Posterior cingulate gyrus (tissue), 11 donors: Measurements from ENCODE around the gene RARRES1.

Experiments used
- DNase-seq, 10 donors: peaks; one replicate each; pipeline versions ENCODE4 v3.0.0 to v3.0.0-alpha.2; 2020 to 2021; ENCODE audit warnings: mixed read lengths in 3 of 10
- intact Hi-C: fragments of 100-400 bp; cut with DNase I; formaldehyde crosslinking; loops from one replicate; pipeline ENCODE4 v1.15.1; 2023

Gene RARRES1, protein sequence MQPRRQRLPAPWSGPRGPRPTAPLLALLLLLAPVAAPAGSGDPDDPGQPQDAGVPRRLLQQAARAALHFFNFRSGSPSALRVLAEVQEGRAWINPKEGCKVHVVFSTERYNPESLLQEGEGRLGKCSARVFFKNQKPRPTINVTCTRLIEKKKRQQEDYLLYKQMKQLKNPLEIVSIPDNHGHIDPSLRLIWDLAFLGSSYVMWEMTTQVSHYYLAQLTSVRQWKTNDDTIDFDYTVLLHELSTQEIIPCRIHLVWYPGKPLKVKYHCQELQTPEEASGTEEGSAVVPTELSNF

DNA sequence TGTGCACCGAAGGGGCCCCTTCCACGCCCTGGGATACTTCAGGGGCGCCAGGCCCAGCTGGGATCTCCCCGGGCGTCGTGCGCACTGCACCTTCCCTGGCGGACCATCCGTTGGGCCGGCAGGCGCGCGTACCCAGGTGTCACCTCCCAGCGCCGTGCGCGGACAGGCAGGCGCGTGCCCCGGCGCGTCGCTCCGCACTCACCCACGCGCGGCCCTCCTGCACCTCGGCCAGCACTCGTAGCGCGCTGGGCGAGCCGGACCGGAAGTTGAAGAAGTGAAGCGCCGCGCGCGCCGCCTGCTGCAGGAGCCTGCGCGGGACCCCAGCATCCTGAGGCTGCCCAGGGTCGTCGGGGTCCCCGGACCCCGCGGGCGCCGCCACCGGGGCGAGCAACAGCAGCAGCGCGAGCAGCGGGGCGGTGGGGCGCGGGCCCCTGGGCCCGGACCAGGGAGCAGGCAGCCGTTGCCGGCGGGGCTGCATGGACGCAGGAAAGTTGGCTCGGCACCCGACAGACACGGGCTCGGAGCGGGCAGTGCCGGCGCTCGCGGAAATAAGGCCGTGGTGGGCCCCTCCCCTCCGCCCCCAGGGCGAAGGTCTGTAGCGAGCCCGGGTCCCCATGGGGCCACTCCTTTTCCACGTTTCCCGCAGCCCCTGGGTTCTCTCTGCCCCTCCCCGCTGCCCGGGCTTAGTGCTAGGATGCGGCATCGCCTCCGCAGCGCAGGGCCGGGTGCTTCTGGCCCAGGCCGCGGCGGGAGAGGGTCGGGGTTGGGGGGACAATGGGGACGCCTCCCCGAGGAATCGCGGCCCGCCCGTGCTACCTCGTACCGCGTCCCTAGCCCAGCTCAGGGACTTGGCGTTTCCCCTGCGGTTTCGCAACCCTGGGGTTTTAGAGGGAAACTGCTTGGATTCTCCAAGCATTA, at the start of gene RARRES1:
Gene RARRES1, minus strand, starts transcription at position 520 of the 918 bp plus-strand sequence. Its CDS starts 42 bp downstream, at position 478.
- intact Hi-C loops, result no loop called here

DNA sequence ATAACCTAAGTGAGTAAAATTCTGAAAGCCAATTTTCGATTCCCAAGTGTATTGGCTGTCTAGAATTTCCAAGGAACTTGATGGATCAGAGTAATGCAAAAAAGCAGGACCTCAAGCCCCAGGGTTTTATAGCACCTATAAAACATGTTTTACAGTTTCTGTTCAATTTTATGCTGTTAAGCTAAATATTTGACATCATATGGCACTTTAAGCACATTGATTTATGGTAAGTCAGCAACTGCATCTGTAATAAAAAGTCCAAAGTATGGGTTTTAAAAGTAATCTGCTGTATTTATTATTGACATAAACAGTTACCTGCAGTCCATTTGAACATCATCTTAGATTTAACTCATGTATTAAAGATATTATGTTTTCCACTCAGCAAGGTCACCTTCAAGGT, 49.6 kb upstream of the RARRES1 start:
- intact Hi-C loops, result no loop called here
- no peak for DNase-seq

More for the DNA sequence above, at the start of gene RARRES1:
- DNase-seq, result peak in 9 of 10 donors; percentile 48 to 94 (median 59)

DNA sequence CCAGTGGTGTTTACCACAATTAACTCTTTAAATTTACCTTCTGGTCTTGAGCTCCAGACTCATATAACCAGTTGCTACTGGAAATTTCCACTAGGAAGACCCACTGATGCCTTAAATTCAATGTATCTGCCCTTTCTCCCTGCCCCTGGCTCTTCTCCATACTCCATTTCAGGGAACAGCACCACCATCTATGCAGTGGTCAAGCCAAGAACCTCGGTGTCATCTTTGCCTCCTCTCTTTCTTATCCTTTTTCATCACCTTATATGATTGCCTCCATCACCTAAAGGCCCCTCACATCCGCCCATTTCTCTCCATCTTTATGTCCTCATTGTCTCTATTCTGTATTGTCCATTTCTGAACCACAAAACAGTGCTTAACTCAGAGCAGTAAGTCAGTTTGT, 48.9 kb upstream of the RARRES1 start:
- no peak for DNase-seq
- intact Hi-C loops, result no loop called here

DNA sequence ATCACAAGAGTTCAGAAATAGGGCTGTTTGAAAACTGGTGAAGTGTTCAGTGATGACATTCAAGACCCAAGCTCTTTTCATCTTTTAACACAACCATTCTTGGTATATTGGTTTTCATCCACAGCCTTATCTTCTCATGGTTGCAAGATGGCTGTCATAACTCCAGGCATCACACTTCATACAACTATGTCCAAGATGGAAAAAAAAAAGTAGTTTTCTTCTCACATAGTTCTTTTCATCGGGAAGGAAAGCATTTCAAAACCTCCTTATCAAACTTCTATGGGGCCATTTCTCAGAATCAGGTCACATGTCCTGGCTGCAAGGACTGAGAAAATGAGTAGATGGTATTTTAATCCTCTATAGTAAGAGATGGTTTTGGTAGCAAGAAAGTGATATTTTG, 48.5 kb upstream of the RARRES1 start:
- DNase-seq, result no peak
- intact Hi-C loops, result no loop called here

DNA sequence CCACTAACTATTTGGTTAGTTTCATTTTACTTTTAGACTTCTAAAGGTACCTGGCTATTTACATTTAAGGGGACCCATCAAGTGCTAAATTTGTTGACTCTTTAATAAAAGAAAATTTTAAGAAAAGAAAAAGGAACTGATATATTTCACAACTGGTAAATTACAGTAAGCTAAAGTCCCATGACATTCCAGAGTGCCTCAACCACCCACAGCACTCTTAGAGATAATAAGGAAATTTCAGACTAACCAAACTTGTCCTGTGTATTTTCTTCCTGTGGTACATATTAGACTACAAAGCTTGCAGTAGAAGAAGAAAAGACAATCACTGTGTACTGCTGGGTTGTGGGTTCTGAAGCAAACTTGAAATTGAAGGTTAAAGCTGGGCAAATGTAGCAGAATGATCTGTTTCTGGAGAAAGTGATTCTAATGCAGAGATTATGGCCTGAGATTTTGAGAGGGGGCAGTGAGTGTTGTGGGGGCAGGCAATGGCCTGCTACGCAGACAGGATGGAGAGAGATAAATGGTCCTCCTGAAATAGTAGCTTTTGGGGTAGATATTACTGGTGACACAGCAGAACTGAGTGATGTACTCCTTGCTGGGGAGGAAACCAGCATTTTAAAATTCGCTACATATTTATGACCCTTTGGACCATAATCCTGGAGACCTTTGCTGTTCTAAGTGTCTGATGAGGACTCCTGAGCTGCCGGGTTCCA, 45.1 kb upstream of the RARRES1 start:
- no peak for DNase-seq
- intact Hi-C loops, result no loop called here

DNA sequence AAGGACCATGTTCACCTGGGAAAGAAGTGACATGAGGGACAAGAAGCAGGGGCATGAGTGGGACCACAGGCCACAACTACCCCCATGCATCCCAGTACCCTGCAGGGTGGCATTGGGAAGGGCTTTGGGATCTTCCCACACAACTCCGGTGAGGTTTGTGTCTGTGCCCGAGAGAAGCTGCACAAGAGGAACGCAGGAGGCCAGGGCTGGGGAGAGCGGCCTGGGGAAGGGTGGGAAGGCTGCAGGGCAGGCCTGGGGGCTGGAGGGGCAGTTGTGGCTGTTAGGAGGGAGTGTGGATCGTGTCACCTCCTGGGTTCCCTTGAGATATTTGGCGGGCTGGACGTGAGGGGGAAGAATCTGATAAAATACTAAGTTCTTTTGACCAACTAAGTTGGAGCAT, 44.3 kb upstream of the RARRES1 start:
- DNase-seq, result no peak
- intact Hi-C loops, result no loop called here

DNA sequence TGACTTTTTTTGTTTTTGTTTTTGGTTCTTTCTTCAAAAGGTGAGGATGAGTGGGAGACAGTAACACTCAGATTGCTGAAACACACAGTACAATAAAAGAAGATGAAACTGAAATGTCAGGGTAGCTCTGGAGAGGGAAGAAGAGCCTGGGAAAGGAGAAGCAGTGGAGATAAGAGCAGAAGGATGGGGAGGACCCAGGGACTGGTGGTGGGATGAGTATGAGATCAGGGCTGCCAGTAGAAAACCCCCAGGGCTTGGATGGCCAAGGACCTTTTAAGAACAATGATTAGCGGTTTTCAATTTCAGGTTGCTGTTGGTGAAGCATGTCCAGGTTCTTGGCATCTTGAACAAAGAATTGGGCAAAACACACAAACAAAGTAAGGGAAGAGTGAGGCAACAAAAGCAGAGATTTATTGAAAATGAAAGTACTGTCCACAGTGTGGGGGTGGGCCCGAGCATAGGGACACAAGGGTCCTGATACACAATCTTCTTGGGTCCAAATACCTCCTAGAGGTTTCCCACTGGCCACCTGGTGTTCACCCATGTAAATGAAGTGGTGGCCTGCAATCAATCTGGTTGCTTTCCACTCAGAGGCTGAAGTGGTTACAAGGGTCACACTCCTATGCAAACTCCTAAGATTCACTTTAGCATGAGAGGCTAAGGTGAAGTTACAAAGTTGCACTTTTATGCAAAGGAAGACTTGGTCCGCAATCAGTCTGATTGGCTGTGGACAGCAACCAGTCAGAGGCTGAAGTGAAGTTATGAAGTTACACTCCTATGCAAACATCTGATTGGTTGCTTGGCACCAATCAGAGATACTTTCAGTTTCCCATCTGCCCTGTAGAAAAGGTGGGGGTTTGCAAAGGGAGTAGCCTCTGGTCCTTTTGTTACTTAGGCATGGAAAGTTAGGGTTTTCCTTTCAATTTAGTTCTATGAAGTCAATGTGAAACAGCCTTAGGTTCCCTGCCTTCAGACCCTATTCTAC, 43.5 kb upstream of the RARRES1 start:
- intact Hi-C loops, result no loop called here
- DNase-seq, result no peak

DNA sequence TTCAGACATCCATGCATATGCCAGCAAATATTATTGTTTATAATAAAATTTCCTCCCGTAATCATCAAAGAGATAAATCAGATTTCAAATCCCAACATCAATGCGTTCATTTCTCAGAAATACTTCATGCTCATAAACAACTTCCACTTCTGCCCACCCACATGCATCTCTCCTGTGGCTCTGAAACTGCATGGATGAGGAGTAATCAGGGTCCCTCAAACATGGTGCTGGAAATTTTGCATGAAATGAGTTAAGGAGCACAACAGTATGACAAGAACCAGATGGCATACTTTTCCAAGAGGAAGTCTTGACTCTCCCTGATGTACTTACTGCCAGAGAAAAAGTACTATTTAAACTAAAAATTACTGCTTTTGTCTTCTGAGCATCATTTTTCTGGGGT, 42.7 kb upstream of the RARRES1 start:
- intact Hi-C loops, result no loop called here
- no peak for DNase-seq

DNA sequence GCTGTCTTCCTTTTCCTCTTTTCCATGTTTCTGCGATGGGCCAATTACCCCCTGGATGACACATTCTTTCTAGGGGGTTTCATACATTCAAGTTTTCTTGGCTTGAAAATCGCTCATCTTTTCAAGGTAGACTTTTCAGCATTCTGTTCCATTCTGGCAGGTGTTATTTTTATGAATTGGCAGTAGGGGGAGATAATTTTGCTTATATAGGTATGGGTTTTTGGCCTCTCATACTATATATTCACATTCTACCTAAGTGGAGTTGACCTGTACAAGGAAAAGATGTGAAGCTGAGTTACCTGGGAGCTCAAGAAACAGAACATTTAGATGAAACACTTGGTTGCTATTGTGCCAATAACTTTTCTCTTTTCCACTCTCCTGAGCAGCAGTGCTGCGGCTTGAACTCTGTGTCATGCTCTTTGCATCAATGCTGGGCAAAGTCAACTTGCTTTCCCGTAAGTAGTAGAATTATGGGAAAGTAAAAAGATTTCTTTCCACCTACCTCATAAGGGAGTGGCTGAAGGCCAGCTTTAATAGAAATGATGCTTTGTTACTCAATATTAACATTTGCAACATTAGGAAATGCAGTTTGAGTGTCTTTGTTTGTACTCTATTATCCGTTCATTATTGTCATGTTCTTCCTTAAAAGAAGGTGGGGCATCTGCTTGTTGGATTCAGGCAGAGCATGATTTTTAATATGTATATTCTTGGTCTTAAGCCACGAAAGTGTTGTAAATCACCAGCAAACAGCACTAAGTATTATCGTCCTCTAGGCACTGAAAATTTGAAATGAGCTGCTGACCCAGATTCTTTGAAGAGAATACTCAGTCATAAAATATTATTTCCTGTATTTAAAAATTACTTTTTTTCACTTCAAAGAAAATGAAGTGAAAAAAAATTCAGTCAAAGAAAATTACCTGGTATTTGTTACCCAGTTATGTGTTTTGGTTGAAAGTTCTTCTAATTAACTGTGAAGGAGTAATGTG, 41.9 kb upstream of the RARRES1 start:
- DNase-seq, result no peak
- intact Hi-C loops, result no loop called here

DNA sequence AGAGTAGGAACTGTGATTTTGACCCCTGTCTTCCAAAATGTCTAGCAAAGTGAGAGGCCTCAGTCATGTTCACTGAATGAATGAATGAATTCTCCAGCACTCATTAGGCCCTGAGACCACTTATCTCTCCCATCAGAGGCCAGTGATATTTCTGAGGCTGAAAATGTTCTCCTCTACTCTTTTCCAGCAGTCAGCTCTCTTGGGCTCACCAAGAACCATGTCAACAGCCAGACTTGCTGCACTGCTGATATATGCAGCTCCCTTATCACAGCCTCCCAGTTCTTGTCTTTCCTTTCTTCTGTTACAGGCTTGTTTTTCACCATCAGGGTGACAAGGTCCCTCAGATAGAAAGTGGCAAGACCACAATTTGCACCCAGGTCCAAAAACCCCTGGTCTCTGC, 40.9 kb upstream of the RARRES1 start:
- intact Hi-C loops, result no loop called here
- DNase-seq, result no peak

DNA sequence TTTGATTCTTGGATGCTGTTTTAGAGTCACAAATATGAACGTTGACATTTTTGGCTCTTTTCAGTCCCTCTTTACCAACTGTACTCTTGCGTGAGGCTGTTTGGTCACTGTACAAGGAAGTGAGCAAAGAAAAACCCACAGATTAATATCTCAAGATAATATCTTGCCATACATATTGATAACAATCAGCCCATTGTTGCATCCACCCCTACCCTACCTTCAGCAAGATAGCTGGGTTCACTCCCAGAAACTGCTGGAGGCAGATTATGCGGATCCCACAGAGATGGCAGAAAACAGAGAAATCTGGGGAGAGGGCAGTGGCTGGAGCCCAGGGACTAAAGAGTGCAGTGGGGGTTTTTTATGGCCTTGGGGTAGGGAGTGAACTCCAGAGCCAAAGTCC, 39.7 kb upstream of the RARRES1 start:
- intact Hi-C loops, result no loop called here
- DNase-seq, result no peak

DNA sequence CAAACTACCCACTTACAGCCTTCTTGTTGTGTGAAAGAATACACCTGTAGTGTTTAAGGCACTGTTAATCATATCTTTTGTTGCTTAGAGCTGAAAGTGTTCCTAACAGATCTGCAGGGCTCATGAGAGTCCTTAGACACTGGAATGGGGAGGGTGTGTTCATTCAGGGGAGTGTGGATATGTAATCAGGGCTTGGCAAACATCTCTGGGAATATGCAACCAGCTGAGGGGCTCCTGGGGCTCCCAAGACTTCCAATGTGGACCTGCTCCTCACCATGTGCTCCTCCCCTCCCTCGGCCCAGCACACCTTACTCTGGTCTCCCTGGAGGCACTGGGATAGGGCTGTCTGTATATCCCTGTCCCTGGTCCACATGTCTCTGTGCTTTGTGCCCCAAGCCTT, 39.3 kb upstream of the RARRES1 start:
- no peak for DNase-seq
- intact Hi-C loops, result no loop called here

DNA sequence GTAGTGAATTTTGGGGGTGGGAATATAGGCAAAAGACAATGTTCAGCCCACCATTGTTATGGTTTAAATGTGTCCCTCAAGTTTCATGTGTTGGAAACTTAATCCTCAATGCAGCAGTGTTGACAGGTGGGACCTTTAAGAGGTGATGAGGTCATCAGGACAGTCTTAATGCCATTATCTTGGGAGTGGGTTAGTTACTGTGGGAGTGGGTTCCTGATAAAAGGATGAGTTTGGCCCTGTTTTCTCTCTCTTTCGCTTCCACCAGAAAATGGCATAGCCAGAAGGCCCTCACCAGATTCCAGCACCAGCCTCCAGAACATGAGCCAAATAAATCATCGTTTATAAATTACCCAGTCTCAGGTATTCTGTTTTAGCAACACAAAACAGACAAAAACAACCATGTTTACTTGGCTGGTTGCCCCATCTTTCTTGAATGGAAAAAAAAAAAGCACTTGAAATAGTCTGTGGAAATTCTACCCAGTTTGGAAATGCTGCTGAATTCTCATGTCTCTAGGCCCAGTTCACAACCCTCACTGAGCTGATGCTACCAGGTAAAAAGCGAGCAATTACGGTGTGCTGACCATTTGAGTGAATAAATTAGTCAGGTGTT, 38.6 kb upstream of the RARRES1 start:
- intact Hi-C loops, result no loop called here
- DNase-seq, result no peak

DNA sequence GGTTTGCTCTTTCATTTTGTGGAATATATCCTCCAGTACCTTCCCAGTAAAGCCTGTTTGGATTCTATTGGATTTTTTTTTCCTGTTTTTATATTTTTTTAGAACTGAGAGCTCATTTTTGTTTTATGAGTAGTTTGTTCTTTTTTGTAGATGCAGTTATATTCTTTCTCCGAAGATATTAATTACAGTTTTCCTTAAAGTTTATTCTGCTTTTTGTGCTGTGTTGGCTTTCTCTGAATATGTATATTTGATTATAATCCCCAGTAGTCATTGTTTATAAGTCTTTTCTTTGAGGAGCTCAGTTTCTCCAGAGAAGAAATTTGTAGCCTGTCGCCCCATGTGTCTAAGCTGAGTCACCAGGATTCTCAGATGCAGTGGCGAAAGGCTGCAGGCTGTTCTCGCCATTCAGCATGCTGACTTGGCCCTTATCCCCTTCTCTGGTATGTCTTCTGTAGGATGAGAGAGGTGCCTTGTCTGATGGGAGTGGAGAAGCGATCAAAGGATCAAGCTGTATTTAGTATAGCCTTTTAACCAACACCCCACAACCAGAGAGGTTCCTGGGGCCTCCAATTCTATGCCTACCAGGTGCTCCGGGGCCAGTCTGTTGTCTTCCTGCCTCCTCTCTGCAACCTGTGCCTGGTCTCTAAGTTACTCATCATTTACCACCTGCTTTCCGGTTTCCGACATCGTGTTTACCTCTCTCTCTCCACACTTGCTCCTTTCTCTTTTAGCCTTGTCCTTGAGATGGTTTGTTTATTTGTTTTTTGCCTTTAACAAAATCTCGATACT, 37.9 kb upstream of the RARRES1 start:
- intact Hi-C loops, result no loop called here
- DNase-seq, result no peak

DNA sequence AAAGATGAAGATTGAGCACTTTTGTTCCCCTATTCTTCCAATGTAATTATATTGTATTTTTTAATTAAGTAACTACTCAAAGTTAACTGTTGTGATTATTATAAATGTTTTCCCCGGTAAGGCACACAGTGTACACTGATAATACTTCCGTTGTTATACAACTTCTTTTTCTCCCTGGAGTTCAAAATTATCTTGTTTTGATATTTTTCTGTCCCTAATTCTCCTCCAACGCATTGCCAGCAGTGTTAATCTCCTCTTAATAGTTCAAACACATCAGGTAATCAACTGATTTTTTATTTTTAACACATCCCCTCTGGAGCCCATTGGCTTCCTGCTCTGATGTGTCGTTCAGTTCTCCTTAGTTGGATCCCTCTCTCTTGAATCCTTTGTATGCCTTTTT, 37.3 kb upstream of the RARRES1 start:
- DNase-seq, result no peak
- intact Hi-C loops, result no loop called here

DNA sequence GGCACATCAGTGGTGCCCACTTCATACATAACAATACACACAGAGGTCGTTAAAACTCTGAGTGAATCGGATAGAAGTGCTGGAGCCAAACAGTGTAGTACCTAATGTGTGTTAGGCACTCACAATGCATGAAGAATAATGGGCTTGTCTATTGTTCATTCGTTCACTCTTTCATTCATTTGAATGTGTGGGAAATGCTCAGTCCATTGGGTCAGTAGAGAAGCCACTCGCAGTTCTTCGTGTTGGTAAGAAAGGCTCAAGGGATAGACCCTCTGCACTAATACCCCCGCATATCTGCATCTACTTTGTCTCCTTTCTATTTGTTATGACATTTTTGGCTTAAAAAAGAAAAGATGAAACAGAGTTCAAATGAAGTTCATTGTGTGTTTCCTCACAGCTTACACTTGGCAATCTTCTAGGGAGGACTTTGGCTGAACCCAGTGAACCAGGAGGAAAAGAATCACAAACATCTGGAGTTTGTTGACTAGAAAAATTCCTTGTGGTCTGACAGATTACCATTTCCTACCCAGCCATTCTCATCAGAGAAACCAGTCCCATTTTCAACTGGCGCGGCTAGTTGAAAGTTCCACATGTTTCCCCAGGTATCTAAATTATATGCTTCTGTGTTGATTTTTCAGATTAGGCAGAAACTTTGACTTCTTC, 36.8 kb upstream of the RARRES1 start:
- intact Hi-C loops, result no loop called here
- DNase-seq, result no peak

DNA sequence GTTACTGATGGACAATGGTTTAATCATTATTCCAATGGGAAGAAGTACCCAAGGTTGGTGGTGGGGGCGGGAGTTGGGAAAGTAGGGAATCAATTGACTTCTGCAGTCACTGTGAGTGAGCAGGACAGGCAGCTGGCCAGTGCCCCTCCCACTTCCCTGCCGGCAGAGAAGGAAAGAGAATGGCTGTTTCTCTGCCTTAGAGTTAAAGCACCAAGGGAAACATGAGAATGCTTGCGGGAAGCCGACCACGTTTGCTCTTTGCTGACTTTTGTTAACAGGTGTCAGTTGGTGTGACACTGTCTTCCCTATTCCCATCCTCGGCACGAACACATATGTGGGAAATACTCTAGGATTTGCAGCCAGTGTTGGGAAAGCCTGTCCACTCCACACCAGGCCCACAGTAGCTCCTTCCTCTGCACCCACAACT, 36.1 kb upstream of the RARRES1 start:
- intact Hi-C loops, result no loop called here
- peak in 3 of 10 donors; percentile 16 to 83 (median 19) for DNase-seq
